Inferior parietal cortex (tissue), 1 donor: ENCODE results near the gene PAPLN.

ENCODE experiments used
- DNase-seq: peaks from one replicate; pipeline ENCODE4 v3.0.0-alpha.2; 2016; ENCODE audit errors: extremely low spot score

Gene PAPLN

DNA sequence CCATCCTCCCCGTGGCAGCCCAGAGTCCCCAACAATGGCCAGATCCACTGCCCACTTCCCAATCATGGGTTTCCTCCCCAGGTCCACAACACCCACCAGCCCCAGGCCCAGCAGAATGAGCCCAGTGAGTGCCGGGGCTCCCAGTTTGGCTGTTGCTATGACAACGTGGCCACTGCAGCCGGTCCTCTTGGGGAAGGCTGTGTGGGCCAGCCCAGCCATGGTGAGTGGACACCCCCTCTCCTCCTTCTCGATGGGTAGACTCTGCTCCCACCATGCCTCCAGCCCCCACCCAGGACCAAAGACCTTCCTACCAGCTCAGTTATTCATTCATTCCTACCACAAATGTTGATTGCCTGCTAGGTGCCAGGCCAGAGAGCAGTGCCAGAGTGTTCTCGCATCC, 23.8 kb downstream of the PAPLN start:
- no peak for DNase-seq

- no peak for DNase-seq
Measured at GRCh38 chr14:73261520-73262426, 24.5 kb downstream of the PAPLN start.

DNA sequence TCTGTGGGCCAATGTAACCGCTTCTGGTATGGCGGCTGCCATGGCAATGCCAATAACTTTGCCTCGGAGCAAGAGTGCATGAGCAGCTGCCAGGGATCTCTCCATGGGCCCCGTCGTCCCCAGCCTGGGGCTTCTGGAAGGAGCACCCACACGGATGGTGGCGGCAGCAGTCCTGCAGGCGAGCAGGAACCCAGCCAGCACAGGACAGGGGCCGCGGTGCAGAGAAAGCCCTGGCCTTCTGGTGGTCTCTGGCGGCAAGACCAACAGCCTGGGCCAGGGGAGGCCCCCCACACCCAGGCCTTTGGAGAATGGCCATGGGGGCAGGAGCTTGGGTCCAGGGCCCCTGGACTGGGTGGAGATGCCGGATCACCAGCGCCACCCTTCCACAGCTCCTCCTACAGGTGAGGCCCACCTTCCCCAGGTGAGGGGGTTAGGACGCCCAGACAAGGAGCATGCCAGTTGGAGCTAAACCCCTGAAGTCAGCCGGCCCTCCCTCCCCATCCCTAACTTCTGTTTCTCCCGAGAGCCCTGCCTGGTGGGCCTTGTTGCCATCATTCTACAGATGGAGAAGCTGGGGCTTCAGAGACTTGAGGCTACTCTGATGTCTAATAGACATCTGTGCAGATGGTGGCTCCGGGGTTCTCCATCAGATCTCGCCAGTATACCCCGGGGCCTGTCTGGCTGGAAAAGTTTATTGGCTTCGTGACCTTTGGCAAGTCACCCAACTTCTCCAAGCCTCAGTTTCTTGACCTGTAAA, 25.3 kb downstream of the PAPLN start:
- no peak for DNase-seq

GRCh38 chr14:73263606-73264005, 26.3 kb downstream of the PAPLN start:
- no peak for DNase-seq

- DNase-seq, result no peak
Measured at GRCh38 chr14:73264080-73264884, 27.0 kb downstream of the PAPLN start.

DNA sequence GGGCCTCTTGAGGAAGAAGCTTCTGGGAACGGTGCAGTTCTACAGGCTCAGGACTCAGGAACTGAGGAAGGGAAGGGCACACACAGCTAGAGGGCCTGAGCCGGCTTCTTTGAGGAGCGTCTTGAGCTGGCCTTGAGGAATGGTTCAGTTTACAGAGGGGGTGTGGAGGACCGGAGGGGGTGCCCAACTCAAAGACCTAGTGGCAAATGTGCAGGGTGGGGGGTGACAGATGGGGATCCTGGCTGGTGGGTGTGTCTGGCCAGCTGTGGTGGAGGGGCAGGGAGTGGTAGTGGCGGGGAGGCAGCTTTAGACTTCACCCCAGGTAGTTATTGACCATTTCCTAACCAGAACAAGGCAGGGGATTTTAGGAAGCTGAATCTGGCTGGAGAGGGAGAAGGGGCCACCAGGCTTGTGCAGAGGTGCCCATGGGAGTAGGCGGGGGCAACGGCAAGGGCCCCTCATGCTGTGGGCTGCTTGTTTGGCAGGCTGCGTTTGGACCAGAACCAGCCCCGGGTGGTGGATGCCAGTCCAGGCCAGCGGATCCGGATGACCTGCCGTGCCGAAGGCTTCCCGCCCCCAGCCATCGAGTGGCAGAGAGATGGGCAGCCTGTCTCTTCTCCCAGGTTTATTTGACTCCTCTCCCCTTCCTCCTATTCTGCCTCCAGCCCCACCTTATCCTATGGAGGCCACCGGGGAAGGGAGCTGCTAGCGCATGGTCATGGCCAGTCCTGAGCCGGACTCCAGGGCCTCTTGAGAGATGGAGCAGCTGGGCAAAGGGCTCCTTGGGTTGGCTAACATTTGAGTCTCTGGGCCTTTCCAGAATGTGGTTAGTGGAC, 27.8 kb downstream of the PAPLN start:
- no peak for DNase-seq

DNA sequence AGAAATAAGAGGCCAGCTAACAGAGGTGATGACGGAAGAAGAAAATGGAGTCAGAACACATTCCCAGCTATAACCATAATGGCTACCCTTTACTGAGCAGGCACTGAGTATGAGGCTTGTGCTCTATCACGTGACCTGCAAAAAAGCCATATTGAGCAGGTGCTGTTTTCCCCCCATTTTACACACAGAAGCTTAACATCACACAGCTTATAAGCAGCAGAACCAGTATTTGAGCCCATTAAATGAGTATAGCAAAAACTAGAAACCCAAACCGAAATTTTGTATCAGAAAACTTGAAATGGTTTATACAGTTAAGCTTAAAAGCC, 28.4 kb downstream of the PAPLN start:
- no peak for DNase-seq

DNA sequence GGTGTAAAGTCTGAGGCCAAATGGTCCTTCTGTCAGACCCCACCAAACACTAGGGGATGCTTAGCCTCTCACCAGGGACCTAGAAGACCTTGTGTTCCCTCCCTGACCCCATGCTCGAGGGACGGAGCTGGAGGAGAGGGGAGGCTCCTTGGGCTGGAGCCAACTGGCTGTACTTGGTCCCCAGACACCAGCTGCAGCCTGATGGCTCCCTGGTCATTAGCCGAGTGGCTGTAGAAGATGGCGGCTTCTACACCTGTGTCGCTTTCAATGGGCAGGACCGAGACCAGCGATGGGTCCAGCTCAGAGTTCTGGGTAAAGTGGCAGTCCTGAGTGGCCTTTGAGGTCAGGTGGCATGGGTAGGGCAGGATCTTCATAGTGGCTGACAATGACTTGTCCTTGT, 29.0 kb downstream of the PAPLN start:
- DNase-seq, result no peak

DNA sequence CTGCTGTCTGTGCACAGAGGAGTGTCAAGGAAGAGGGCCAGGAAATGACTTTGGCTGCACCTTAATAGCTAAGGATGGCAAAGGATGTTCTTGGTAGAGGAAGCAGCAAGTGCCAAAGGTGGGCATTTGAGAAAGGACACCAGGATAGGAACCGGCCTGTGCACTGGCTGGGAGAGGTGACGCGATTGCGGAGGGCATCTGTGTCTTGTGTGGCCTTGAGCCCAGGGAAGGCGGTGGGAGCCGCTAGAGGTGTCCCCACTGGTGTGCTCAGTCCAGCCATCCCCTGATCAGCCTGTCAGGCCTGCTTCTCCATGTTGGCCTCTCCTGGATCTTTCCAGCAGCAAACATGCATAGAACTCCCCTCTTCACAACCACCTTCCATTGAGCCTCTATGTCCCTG, 30.2 kb downstream of the PAPLN start:
- DNase-seq, result no peak

DNA sequence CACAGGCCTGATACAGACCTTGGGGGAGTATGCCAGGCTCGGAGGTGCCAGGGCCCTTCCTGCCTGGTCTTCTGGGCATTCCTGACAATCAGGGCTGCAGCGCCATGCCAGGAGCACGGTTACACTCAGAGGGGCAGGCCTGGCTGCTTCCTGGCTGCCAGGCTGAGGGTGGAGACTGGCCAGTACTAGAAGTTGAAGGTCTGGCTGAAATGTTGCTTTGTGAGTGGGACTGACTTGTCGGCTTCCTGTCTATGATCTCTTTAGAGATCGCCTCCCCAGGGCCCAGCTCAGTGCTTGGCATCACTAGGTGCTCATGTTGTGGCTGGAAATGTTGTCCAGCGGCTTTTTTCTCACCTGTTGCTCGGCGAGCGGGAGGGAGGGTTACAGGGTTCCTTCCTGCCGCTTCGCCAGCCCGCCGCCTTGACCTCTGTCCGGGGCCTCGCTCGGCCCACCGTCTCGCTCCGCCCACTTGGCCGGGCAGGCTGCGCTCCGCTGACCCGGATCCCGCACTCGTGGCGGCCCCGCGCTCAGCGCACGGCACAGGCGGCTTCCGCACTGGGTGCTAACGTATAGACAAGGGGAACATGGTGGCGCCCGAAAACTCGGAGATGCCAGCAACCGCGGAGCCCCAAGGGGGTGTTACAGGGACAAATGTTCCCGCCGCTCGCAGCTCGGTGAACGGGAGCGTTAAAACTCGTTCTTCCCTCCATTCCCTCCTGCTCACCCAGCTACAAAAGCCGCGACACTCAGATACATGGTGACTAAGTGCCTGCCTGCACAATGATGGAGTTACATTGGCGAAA, 32.6 kb downstream of the PAPLN start:
- DNase-seq, result no peak

- DNase-seq, result no peak
Measured at GRCh38 chr14:73272393-73272792, 35.1 kb downstream of the PAPLN start.

GRCh38 chr14:73273799-73274198, 36.5 kb downstream of the PAPLN start:
- no peak for DNase-seq

DNA sequence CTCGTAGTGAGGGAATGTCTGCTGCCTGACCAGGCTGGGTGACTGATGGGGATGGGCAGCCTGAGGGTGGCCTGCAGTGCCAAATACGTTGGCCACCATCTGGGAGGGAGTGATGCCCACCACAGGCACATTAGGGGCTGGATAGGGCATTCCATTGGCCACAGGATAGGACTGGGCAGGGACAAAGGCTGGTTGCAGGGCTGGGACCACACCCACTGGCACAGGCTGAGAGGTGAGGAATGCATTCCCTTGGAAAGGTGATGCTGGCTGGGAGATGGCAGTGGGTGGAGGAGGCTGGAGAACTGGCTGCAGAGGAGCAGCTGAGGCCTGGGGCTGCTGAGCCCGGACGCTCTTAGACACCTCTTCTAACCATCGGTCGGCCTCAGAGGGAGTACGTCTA, 39.5 kb downstream of the PAPLN start:
- DNase-seq, result no peak

DNA sequence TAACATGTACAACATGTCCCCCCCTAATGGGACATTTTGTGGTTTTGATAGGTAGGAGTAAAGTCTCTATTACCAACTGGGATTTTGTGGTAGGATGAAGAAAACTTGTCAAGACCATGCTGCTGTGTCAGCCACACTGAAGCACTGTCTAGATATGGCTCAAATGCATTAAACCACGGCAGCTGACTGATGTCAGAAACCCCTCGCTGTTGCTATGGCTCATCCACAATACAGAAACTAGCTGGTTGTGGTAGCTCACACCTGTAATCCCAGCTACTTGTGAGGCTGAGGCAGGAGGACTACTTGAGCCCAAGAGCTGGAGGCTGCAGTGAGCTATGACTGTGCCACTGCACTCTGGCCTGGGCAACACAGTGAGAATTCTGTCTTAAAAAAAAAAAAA, 40.1 kb downstream of the PAPLN start:
- DNase-seq, result no peak

- DNase-seq, result no peak
Measured at GRCh38 chr14:73280903-73281302, 43.6 kb downstream of the PAPLN start.

DNA sequence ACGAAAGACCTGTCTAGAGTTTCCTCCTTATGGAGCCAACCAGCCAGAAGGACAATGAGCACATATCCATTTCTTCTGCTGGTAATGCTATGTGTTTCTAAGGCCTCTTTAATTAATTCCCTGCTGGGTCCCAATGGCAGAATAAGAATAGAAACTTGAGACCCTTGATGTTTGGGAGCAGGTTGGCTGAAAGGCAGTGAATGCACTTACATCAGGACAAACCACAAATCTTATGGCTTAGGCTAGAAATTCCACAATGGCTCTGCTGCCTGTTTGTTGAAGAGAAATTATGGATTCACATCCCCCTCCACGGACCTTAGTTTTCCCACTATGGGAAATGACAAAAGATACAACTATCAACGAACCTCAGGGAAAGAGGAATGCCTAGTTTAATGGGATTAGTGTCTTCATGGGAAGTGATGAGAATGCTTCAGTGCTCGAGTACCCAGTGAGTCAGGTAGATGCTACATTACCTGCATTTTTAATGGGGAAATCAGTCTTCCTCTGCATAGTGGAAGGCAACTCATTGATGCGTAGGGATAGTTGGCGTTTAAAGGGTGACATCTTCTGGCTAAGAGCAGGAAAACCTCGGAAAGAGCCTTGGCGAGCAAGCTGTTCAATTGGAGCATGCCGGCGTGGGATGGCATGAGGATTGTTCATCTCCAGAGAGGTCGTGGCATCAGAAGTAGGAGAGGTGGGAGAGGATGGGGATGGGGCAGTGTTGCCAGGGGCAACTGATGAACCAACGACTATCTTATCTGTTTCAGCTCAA, 46.5 kb downstream of the PAPLN start:
- DNase-seq, result peak; percentile 63

DNA sequence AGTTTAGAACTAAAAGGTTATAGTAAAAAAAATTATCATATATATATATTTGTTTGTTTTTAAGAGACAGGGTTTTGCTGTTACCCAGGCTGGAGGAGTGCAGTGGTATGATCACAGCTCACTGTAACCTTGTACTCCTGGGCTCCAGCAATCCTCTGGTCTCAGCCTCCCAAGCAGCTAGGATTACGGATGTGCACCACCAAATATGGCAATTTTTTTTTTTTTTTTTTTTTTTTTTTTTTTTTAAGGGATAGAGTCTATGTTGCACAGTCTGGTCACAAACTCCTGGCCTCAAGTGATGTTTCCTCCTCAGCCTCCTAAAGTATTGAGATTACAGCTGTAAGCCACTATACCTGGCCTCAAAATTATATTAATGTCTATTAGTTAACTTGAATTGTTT, 48.7 kb downstream of the PAPLN start:
- DNase-seq, result no peak

- DNase-seq, result no peak
Measured at GRCh38 chr14:73286598-73286997, 49.3 kb downstream of the PAPLN start.

DNA sequence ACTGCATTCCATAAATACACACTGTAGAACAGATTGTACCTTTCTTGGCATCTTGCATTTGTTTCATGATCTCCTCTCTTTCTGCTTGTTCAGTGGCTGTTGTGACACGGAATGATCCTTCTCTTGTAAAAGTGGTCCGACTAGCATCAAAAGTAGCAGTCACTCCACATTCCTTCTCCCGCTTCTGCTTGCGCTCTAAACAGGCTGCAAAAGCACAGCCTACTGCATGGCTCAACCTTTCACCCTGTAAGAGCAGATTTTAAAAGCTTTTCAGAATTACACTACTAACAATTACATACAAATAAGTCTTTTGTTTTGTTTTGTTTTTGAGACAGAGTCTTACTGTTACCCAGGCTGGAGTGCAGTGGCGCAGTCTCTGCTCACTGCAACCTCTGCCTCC, 49.8 kb downstream of the PAPLN start:
- no peak for DNase-seq

- peak; percentile 55 for DNase-seq
Measured at GRCh38 chr14:73289308-73289707, 52.0 kb downstream of the PAPLN start.
